Activated CD4-positive, CD25-positive, alpha-beta regulatory T cell treated with anti-CD3 and anti-CD28 coated beads, Interleukin-2, amount 50 U/mL, for 72 hours (primary cell): ENCODE measurements around the gene TBC1D24.

Source experiments
- DNase-seq: peaks from one replicate; pipeline ENCODE4 v3.0.0; 2021

The TBC1D24 gene

GRCh38 chr16:2483939-2484897, 9.3 kb downstream of the TBC1D24 start:
- DNase-seq, result no peak

DNA sequence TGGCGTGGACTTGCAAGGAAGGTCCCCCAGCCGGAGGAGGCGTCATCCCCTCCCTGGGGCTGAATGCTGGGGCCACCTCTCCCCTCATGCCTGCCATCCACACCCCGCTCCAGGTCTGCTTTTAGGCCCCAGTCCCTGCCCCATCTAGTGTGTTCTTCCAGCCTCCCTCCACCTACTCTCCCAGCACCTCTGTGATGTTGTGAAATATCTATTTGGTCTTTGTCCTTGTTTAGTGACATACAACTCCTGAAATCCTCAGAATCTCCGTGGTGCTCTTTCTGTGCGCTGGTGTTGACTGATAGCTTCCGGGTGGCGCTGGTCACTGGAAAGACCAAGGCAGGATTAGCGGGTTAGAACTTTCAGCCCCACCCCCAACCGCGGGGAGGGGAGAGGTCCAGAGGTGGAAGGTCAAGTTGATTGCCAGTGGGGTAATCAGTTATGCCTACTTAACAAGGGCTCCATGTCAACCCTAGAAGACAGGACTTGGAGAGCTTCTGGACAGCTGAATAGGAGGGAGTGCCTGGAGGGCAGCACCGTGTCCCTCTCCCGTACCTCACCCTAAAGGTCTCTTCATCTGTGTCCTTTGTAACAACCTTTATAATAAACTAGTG, 10.1 kb downstream of the TBC1D24 start:
- no peak for DNase-seq

GRCh38 chr16:2485811-2486507, 11.0 kb downstream of the TBC1D24 start:
- DNase-seq, result no peak

DNA sequence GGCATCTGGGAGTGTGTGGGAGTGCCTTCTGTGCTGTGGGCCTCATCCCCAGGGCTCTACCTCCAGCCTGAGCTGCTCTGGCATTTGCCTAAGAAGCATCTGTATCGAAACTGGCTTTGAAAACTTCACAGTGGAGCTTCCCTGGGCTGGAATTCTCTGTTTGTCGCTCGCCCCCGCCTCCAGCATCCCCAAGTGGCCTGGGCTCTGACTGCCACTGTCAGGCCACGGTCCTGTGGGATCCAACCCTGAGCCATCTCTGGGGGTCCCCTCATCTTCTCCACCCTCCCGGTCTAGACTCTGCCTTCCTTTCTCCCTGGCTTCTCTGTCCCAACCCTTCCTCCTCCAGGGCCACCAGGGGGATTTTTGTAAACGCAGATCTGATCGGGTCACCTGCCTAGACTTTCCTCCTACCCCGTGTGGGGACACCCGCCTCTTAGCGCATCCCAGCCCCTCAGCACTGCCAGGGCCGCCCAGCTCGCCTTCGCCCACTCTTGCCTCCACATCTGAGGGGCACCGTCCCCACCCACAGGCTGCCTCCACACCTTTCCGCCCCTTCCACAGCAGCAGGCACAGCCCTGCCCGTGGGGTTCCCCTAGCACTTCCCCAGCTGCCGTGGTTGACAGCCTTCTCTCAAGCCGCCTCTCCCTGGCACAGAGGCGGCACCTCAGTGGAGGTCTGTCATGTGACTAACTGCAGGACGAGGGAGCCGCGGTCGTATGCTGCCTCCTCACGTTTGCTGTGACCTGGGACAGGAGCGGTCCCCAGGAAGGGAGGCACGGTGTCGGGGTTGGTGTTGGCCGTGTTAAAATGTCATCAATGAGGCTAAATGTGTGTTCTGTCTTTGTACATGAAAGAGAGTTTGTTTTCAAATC, 12.0 kb downstream of the TBC1D24 start:
- DNase-seq, result peak; percentile 67

- DNase-seq, result no peak
Measured at GRCh38 chr16:2487517-2487842, 12.6 kb downstream of the TBC1D24 start.

GRCh38 chr16:2487903-2488531, 13.1 kb downstream of the TBC1D24 start:
- no peak for DNase-seq

GRCh38 chr16:2489581-2489980, 14.7 kb downstream of the TBC1D24 start:
- no peak for DNase-seq

GRCh38 chr16:2490190-2491105, 15.5 kb downstream of the TBC1D24 start:
- DNase-seq, result no peak

DNA sequence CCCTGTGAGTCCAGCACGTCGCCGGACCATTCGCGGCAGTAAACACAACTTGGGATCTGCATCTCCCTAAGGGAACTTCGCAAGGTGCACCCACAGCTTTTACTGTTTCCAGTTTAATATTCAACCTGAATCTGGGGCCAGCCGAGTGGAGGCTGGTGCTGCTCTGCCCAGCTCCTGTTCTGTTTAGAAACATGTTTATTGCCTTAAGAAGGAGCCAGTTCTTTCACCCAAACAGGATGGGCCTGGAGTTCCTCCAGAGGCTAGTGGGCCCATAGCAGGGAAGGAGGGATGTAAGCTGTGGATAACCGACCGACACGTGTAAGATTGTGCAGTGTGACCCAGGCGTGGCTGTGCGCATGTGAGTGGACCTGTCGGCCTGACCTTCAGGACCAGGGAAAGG, 17.4 kb downstream of the TBC1D24 start:
- no peak for DNase-seq

DNA sequence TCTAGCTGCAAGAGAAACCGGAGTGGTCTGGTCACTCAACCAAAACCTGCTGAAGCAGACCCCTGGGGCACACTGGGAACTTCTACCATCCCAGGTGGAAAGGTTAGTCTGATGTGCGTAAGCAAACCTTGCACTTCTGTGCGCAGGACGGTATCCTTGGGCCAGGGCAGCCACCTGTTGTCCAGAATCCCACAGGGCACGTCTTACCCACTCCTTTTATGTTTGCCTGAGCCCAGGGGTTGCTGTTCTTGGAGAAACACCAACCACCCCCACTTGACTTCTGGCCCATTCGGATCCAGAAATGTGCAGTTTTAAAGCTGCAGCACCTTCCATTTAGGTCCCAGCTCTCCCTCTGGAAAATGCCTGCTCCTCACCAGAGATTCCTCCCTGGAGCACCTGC, 18.7 kb downstream of the TBC1D24 start:
- no peak for DNase-seq

DNA sequence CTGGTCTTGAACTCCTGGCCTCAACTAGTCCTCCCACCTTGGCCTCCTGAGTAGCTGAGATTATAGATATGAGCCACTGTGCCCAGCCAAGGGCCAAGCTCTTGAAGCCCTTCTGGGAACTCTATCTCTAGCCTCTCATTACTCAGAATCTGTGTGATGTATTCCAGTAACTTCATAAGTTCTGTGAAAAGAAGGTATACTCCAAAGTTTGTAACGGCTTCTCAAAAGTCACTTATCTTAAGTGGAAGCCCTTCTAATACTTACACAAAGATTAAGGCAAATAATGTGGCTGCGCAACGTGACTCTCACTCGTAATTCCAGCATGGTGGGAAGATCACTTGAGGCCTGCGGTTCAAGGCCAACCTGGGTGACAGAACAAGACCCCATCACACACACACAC, 19.7 kb downstream of the TBC1D24 start:
- DNase-seq, result no peak

DNA sequence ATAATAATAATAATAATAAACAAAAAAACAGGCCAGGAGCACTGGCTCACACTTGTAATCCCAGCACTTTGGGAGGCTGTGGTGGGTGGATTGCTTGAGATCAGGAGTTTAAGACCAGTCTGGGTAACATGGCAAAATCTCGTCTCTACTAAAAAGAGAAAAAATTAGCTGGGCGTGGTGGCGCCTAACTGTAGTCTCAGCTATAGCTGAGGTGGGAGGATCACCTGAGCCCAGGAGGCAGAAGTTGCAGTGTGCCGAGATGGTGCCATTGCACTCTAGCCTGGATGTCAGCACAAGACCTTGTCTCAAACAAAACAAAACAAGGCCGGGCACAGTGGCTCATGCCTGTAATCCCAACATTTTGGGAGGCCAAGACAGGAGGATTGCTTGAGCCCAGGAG, 20.1 kb downstream of the TBC1D24 start:
- no peak for DNase-seq

- no peak for DNase-seq
Measured at GRCh38 chr16:2496223-2497115, 21.5 kb downstream of the TBC1D24 start.

GRCh38 chr16:2497116-2497630, 22.2 kb downstream of the TBC1D24 start:
- no peak for DNase-seq

GRCh38 chr16:2497695-2498484, 23.0 kb downstream of the TBC1D24 start:
- DNase-seq, result no peak

- DNase-seq, result no peak
Measured at GRCh38 chr16:2498531-2499253, 23.8 kb downstream of the TBC1D24 start.

DNA sequence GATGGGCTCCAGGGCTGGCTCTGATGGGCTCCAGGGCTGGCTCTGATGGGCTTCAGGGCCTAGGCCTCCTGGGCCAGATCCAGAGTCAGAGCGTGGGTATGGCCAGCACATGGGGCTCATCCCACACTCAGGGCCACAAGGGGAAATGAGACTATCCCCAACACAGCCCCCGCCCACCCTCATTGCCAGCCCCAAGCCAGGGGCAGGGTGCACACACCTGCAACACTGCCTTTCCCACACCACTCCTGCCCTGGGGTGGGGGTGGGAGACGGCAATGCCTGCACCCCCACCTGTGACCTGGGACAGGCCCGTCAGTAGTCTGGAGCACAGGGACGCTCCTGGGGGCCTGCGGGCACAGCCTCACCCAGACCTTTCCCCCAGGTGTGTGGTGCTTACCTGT, 24.5 kb downstream of the TBC1D24 start:
- no peak for DNase-seq

DNA sequence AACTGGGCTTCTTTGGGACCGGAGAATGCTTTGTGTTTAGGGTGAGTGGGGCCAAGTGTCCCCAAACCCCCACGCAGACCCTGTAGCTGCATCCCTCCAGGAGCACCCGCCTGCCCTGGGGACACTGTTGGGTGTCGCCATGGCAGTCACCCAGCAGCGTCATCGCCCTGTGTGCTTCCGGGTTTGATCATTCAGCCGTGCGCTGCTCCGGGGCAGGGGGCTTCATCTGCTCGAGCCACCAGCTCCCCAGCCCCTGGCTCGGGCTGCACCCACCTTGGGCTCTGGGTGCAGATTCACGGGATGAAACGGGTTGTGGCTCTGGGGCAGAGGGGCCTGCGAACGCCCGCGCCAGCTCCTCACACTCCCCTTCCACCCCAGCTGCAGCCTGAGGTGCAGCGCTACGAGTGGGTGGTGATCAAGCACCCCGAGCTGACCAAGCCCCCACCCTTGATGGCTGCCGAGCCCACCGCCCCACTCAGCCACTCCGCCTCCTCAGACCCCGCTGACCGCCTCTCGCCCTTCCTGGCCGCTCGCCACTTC, 25.0 kb downstream of the TBC1D24 start:
- DNase-seq, result no peak
